NCI-H128 (cell line): ENCODE data around the gene HOXD8.

ENCODE experiments used
- DNase-seq: peaks from one replicate; lab custom pipeline; 2025; ENCODE audit not compliant: unreplicated experiment; lab: John Stamatoyannopoulos, UW

HOXD8 gene

DNA sequence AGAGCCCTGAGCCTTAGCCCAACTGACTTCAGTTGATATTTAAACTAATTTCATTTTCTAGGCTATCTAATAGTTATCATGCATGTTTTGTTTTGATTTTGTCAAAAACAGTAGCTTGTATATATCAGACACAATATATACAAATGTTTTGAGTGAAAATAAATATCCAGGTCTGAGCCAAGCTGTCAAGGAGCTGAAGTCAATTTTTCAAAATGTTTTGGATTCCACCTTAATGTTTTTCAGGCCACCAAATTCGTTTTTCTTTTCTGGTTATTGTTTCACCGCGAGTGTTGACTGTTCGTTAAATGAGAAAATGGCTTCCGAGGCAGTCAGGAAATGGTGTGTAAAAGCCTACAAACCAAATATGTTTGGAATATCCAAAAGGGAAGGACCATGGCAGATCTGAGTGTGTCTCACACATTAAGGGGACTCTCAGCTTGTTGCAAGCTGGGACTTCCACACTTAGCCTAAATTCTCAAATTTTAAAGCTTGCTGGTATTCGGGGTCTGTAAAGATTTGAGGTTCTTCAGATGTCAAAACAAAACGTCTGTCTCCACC, 27.1 kb upstream of the HOXD8 start:
- no peak for DNase-seq

DNA sequence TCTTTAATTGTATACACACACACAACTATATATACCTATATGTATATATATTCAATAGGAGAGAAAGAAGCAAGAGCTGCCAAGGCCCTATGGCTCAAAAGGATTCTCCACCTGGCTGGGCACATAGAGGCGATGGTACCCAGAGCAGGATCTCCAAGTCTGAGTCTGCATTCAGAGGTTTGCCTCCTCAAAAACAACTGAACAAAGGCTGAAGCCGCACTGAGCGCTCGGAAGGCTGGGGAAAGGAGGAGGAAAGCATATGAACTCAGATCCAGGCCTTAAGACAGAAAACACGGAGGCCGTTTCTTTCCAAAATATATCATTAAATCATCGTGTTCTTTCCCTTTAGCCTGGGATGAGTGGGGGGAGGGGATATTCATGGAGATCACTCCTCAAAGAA, 26.3 kb upstream of the HOXD8 start:
- no peak for DNase-seq

DNA sequence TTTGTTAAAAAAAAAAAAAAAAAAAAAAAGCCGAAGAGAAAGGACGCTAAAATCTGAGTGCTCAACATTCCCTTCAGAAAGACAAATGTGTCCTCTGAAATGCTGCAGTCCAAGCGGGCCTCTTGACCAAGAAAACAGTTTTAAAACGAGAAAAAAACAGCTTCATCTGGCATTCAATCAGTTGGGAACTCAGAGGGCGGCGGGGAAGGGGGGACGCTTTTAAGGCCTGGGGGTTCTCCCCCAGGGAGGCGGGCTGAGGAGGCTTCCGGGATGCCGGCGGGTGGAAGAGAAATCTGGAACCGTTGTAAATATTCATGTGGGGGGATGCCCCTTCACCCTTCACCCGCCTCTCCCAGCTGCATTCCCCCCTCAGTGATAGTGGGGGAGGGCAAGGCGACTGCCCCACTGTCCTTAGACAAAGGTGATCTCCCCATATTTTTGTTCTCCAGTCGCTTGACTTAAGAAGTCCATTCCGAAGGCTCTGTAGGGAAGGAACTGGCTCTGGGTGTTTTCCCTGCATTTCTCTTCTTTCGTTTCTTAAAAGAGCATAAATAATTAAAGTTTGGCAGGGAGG, 25.7 kb upstream of the HOXD8 start:
- no peak for DNase-seq

DNA sequence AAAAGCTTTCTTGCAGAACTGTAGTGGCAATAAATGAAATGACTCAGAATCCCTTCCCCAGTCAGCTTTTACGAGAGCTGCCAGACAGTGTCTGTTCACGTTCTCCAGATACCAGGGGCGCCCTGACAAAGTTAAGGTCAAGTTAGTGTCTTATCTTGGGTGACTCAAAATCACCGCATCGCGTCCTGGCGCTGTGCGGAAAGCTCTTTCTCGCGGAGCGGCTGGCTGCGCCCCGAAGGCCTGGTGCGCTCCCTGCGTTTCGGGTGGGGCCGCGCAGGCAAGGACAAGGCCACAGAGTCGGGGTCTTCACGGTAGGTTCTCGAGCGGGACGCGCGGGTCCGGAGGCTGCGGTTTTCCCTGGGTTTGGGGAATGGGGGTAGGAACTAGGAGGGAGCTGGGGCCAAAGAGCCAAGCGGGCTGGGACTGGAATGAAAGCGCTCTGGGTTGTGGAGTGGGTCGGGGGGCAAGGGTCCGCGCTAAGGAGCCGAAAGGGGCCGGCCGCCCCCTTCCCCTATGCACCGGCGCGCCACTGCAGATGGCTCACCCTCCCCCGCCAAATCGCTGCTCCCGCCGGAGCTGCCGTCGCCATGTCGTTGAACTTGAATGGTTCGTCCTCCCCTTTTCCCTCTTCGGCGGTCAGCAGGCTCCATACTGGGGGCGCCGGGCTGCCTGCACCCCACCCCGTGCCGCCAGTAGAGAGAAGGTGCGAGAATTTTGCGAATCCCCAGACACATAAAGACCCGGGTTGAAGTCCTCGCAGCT, 25.0 kb upstream of the HOXD8 start:
- no peak for DNase-seq

DNA sequence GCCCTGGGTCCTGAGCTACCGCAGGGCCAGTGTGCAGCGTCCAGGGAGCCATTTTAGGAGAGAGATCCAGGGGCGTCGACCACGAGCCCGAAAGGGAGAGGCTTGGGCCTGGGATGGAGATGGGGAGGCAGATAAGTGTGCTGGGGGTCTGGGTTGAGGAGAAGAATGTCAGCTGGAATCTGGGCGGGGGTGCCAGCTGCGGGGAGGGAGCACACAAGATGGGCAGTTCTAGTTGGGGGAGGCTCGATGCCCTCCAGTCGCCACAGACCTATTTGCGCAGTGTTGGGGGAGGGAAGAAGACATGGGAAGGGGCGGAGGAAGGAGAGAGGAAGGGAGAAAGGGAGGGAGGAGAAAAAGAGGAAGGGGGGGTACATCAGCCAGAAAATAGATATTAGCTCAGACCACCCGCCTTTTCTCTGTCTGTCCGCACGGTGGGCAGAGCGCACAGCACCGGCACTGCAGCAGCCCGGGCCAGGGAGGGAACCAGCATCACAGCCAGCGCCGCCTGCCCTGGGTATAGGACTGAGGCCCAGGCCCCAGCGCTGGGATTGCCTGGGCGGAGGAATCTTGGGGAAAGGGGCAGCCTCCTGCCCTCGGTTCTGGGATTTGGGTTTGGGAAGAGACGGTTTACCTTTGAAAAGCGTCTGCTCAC, 24.3 kb upstream of the HOXD8 start:
- no peak for DNase-seq

DNA sequence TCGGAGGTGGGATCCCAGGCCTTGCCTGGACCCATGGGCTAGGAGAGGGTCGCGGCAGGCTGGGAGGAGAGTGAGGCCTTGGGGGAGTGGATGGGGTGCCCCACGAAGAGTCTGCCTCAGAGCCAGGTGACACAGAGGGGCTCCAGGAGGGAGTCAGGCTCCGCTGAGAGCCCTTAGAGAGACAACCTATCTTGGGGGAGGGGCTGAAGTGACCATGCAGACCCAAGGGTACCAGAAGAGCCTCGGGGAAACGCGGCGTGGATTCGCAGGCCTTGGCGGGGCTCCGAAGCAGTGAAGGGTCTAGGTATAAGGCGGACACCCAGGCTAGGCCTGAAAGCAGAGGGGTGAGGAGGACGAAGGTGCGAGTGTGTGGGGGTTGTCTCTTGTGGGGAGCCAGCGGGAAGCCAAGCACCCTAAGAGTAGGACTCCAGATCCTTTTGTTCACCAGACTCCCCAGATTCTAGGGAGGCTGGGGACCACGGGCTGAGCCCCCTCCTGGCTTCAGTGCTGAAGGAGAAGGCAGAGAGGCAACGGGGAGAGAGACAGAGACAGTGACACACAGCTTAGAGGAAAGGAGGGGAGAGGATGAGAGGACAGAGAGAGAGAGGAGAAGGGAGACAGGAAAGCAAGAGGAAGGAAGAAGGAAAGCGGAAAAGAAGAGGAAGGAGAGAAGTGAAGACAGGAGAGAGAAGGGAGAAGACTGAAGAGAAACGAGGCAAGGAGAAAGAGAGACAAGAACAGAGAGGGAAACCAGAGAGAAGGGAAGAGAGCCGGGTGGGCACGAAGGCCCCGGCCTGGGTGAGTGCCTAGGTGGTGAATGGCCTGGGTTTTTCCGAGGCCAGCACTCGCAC, 23.6 kb upstream of the HOXD8 start:
- no peak for DNase-seq

- DNase-seq = peak; percentile 62
Measured at GRCh38 chr2:176106581-176107539, 22.6 kb upstream of the HOXD8 start, which contains the start of gene HOXD11. Gene HOXD11 (plus strand): TSS chr2:176107280. CDS start chr2:176107356, 76 bp downstream.

DNA sequence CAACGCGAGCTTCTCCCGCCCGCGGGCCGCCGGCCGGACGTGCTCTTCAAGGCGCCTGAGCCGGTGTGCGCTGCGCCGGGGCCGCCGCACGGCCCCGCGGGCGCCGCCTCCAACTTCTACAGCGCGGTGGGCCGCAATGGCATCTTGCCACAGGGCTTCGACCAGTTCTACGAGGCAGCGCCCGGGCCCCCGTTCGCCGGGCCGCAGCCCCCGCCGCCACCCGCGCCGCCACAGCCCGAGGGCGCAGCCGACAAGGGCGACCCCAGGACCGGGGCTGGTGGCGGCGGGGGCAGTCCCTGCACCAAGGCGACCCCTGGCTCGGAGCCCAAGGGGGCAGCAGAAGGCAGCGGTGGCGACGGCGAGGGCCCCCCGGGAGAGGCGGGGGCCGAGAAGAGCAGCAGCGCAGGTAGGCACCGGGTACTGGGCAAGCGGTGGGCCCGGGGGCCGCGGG, 21.7 kb upstream of the HOXD8 start:
- DNase-seq = no peak

- no peak for DNase-seq
Measured at GRCh38 chr2:176109192-176109901, 20.2 kb upstream of the HOXD8 start.

DNA sequence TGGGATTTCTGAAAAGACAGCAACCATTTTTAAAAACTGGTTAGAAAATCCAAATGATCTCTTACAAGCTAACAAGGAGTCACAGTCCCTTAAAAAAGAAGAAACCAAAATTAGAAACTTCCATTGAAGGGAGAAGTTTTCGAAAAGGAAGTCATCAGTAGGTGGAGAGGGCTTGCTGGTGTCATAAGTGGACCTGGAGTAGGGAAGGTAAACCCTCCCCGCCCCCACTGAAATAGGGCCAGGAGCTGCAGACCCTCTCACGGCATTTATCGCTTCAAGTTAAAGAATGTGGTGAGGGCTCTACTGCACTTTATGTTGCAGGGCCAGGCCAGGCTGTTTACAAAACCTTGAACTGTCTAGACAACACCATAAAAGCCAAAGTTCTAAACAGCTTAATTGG, 19.6 kb upstream of the HOXD8 start:
- DNase-seq = no peak

DNA sequence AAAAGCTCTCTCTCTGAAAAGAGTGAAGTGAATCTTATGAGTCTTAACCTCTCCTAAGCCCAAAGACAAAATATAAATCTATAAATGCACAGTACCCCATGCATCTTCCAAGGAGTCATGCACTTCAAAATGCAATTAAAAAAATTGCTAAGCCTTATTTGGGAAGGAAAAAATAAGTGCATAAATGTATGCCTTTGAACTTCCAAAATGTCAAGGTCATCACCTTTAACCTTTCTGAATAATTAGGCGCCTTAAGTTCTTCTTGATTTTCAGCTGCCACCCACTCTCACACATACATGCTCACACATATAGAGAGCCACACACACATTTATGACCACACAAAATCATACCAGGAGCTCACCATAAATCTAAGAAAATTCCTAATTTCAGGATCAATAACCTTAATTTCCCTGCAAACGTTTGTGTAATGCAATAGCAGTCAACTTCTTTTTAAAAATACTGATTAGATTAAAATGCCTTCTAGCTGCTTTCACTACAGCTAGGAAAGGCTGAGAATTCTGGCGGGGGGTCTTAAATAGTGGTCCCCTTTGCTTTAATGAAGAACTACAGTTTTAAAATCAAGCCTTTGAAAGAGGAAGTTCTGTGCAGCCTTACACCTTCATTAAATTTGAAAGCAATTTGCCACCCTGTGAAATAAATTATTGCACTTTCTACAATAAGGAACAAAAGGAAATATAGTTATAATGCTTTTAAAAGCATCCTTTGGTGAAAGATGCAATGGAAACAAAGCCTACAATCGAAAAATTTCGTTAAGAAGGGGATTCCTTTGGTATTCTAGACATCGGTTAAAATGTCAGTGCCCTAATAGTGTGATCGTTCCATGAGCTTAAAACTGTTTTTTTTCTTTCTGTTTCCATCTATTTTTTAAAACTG, 18.8 kb upstream of the HOXD8 start:
- no peak for DNase-seq

- DNase-seq = peak; percentile 71
Measured at GRCh38 chr2:176111309-176111663, 18.2 kb upstream of the HOXD8 start.

DNA sequence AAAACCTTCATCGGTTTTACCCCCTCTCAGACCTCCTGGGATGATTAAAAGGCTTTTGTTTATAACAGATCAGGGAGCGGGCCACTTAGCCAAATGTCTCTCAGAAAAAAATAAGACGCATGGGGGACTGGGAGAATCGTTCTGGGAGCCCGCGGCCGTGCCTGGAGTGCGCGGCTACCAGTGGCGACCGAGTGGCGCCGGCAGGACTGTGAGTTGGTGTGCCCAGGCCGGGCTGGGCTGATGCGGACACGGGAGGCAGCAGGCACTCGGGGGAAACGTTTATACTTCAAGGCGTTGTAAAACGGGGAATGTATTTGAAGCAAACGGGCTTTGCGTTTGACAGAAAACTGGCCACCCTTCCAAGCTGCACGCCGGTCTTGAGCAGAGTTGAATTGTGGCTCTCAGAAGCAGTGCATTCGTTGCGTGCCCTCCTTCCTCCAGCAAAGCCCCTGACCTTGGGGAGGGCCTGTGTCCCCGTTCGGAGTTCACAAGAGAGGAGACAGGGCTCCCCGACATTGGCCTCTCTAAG, 17.6 kb upstream of the HOXD8 start:
- no peak for DNase-seq

DNA sequence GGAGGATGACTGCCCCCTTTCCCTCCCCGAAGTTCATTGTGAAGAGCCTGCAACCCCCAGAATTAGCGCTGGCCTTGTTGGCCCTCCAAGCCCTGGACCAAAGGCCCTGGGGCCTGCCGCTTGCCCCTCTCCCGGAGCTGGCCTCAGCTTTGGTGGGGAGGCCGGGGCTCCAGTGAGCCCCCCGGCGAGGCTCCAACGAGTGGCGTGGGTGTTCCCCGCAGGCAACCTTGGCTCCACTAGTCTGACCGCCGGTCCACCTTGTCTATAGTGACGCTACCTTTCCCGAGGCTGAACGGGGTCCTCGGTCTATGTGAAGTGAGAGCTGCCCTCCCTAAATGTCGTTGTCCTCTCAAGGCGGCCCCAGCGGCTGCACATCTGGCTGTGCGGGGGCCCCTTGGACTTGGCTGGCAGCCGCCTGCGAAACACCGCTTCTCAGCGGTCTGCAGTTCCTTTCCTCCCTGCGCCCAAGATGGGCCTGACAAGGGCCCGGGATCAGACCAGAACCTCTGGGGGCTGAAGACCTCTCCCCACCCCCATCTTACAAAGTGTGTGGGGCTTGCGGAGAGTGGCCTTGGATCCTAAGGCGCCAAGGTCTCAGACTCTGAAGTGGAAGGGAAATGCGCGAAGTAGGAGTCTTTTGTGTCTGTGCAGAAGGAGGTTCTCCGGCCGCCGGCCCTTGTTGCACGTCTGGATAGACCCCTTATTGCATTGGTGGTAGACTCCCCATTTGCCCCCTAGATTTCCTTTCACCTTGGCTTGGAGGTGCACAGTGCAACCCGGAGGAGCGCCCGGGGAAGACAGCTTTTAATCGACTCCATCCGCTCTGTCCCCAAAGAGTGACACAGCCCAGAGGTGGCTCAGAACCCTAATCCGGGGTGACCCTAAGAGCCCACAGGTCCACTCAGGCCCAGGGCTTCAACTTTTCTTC, 16.9 kb upstream of the HOXD8 start:
- DNase-seq = no peak

DNA sequence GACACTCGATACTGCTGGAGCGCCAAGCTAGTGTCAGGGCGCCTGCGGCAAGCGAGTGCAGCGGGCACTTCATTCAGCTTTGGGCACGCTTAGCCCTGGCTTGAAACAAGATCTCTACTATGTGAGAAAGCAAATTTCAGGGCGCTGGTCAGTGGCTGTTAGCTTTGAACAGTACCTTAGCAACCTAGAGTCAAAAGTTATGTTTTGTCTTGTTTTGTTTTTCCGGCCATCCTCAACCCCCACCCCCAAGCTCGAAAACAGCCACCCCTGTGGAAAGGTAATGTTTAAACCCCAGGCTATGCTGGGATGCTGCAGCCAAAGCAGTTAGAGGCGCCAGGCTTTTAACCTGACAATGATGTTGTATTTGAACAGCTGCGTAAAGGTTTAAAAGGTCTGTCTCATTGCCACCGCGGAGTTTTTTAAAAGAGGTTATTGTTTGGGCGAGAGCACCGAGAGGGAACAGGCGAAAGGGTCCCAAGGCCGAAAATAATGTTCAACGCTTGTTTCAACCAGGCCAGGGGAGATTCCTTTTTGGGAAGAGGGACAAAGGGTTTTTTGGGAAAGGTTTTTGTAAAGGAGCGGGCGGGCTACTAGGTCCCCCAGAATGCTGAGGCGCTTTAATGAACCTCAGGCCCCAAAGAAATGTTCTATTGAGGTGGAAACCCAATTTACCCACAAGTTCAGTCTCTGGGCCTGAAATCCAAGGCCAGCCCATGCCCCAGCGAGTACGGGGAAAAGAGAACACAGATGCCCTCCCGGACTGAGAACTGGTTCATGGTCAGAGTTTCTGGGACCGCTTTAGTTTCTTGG, 15.2 kb upstream of the HOXD8 start:
- DNase-seq = no peak

DNA sequence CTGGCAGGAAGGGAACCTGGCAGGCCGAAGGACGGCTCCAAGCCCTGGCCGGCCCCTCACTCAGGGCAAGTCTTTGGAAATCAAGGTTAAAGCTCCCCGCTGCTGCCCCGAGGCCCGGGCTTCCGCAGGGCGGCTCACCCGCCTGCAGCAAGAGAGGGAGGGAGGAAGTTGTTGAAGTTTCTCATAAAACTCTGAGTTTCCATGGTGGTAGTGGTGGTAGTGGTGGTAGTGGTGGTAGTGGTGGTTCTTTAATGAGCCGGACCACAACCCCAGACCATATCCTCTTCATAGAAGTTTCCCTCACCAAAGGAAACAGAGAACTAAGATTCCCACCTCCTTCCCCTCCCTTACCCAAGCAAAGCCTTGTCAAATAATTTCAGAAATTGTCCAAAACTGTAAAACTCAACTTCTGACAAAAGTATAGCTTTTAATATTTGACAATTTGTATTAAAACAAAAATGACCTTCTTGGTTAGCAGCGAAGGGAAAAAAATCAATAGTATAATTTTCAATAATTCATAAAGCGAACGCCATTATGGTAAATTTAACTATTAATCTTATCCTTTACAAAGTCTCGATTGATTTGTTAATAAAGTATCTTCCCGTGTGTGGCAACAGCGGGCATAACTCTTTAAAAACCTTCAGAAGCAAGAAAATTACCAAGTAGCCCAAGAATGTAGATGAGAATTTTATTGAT, 14.4 kb upstream of the HOXD8 start:
- no peak for DNase-seq
